ENCODE measurements around the gene TSPEAR.

Gene TSPEAR

GRCh38 chr21:44537930-44538911, 173.2 kb downstream of the TSPEAR start:
- DNase-seq, result no peak

GRCh38 chr21:44535963-44536362, 175.4 kb downstream of the TSPEAR start:
- no peak for DNase-seq

GRCh38 chr21:44534688-44535087, 176.7 kb downstream of the TSPEAR start:
- DNase-seq, result no peak

- DNase-seq, result no peak
Measured at GRCh38 chr21:44533891-44534627, 177.3 kb downstream of the TSPEAR start.

GRCh38 chr21:44533121-44533890, 178.1 kb downstream of the TSPEAR start:
- DNase-seq, result no peak

- DNase-seq, result no peak
Measured at GRCh38 chr21:44532712-44533111, 178.7 kb downstream of the TSPEAR start.

GRCh38 chr21:44531606-44532564, 179.5 kb downstream of the TSPEAR start:
- DNase-seq, result no peak

GRCh38 chr21:44530903-44531605, 180.3 kb downstream of the TSPEAR start:
- no peak for DNase-seq

- DNase-seq, result no peak
Measured at GRCh38 chr21:44530221-44530902, 181.0 kb downstream of the TSPEAR start.

- DNase-seq, result no peak
Measured at GRCh38 chr21:44529503-44530125, 181.8 kb downstream of the TSPEAR start.

- no peak for DNase-seq
Measured at GRCh38 chr21:44529011-44529421, 182.4 kb downstream of the TSPEAR start.

- no peak for DNase-seq
Measured at GRCh38 chr21:44528634-44528995, 182.8 kb downstream of the TSPEAR start.

- no peak for DNase-seq
Measured at GRCh38 chr21:44527983-44528633, 183.3 kb downstream of the TSPEAR start.

GRCh38 chr21:44527156-44527982, 184.0 kb downstream of the TSPEAR start:
- DNase-seq, result no peak

- no peak for DNase-seq
Measured at GRCh38 chr21:44526096-44526997, 185.0 kb downstream of the TSPEAR start.

GRCh38 chr21:44525391-44526095, 185.8 kb downstream of the TSPEAR start:
- no peak for DNase-seq
